Caco-2 (cell line): ENCODE measurements around the gene ADD3. TPM values are rescaled to one million over a fixed set of nuclear protein-coding genes. Genes with fewer than 3 reads are reported as not detected.

Experiments
- BruUV-seq: library from RNA; stranded (reverse); fragments of 400-500 nt; replicated peaks from 2 replicates; lab custom pipeline; 2021; lab: Mats Ljungman, UMichigan
- CTCF ChIA-PET: fragments of 300-600 bp; sonication (Branson Sonifier 250); formaldehyde crosslinking; loops from one replicate; lab custom pipeline; 2022; ENCODE audit warnings: antibody characterized with exemption; lab: Charles Lee
- POLR2A ChIA-PET: fragments of 300-600 bp; sonication (Branson Sonifier 250); formaldehyde crosslinking; loops from one replicate; lab custom pipeline; 2022; ENCODE audit warnings: antibody characterized with exemption; lab: Charles Lee
- DNase-seq, 2 experiments: peaks; one replicate each; pipeline versions ENCODE4 v3.0.0 to v3.0.0-alpha.2; 2020 to 2022
- H3K27me3 ChIP-seq: replicated peaks from 2 replicates; pipeline ENCODE4 v1.6.0; 2011; ENCODE audit warnings: low read length; ENCODE audit not compliant: control insufficient read depth, insufficient read depth
- H3K36me3 ChIP-seq: 2 replicates; pipeline ENCODE4 v1.5.1; 2011; ENCODE audit warnings: low read length; ENCODE audit not compliant: control insufficient read depth, insufficient read depth
- H3K4me1 ChIP-seq: fragments of 250-450 bp; sonication (Bioruptor Pico); 2 replicates; pipeline ENCODE4 v1.5.1; 2020; ENCODE audit warnings: mild to moderate bottlenecking
- H3K4me3 ChIP-seq: 2 replicates; pipeline ENCODE4 v1.5.1; 2011; ENCODE audit warnings: low read depth, mild to moderate bottlenecking, control low read depth, low read length
- H3K9me3 ChIP-seq: fragments of 250-450 bp; sonication (Bioruptor Pico); 2 replicates; pipeline ENCODE4 v1.5.1; 2020; ENCODE audit warnings: mild to moderate bottlenecking, moderate library complexity
- H3K27ac Mint-ChIP-seq: one replicate; pipeline ENCODE4 v1.8.0; 2022; ENCODE audit warnings: mixed read lengths; ENCODE audit not compliant: unreplicated experiment
- H3K27me3 Mint-ChIP-seq: one replicate; pipeline ENCODE4 v1.8.0; 2022; ENCODE audit warnings: mixed read lengths; ENCODE audit not compliant: insufficient read depth, unreplicated experiment
- H3K36me3 Mint-ChIP-seq: one replicate; pipeline ENCODE4 v1.8.0; 2022; ENCODE audit warnings: mild to moderate bottlenecking, mixed read lengths; ENCODE audit not compliant: insufficient read depth, unreplicated experiment
- H3K4me1 Mint-ChIP-seq: one replicate; pipeline ENCODE4 v1.8.0; 2022; ENCODE audit warnings: low read depth, mixed read lengths; ENCODE audit not compliant: unreplicated experiment
- H3K4me3 Mint-ChIP-seq: one replicate; pipeline ENCODE4 v1.8.0; 2022; ENCODE audit warnings: mild to moderate bottlenecking, moderate library complexity, mixed read lengths; ENCODE audit not compliant: unreplicated experiment
- H3K9me3 Mint-ChIP-seq: one replicate; pipeline ENCODE4 v1.8.0; 2022; ENCODE audit warnings: mixed read lengths; ENCODE audit not compliant: unreplicated experiment
- CTCF ChIP-seq, 2 experiments: fragments of 200-600 bp in 1 of 2; IDR thresholded peaks; 1 replicate in 1 of 2; 2 replicates in 1 of 2; pipeline versions ENCODE4 v1.5.1 to v1.8.0; 2011 to 2022; ENCODE audit warnings: antibody characterized with exemption in 1 of 2, control low read depth in 1 of 2, inconsistent platforms in 1 of 2, low read depth in 1 of 2, low read length in 1 of 2, mild to moderate bottlenecking in 1 of 2, moderate library complexity in 1 of 2; ENCODE audit not compliant: insufficient read depth in 1 of 2, severe bottlenecking in 1 of 2, unreplicated experiment in 1 of 2
- intact Hi-C: fragments of 100-400 bp; cut with micrococcal nuclease; formaldehyde crosslinking; loops from one replicate; pipeline ENCODE4 v1.10.0; 2022; ENCODE audit not compliant: unreplicated experiment
- total RNA-seq: library from RNA; stranded (reverse); gene quantifications from 2 replicates; pipeline ENCODE4 v1.2.3, GENCODE V29; 2022

The ADD3 gene
- total RNA-seq, 1 experiment from 2014 or later, result 264 TPM

GRCh38 chr10:109992485-109992884 lies 15.3 kb upstream of the ADD3 start:
- Histone ChIP-seq H3K4me3 (no peak overlapping the region), H3K36me3 (no peaks in the 10 kb centered on the region), H3K27me3 (no peaks in the 10 kb centered on the region), H3K4me1 (peaks cover 64% of the 10 kb centered on the region), H3K9me3 (peaks cover 13% of the 10 kb centered on the region)
- no peak for DNase-seq
- Mint-ChIP-seq H3K4me1 (peaks cover 51% of the 10 kb centered on the region), H3K27me3 (no peaks in the 10 kb centered on the region), H3K27ac (peak overlapping the region; percentile 71), H3K4me3 (peak overlapping the region; percentile 35), H3K36me3 (peaks cover 5% of the 10 kb centered on the region), H3K9me3 (peaks cover 20% of the 10 kb centered on the region)
- no TSS peak for BruUV-seq
- POLR2A ChIA-PET, result interaction anchor here (0.6 kb wide), 1 partner anchor 29 kb away, joined by 3 read pairs; no protein-coding TSS in a partner anchor
- intact Hi-C loops, result loop anchor here (10.0 kb wide), 1 partner anchor 1398 kb away; no protein-coding TSS in a partner anchor
- CTCF ChIA-PET, result interaction anchor here (0.8 to 1.4 kb wide), 3 partner anchors 76 to 170 kb away, joined by 3 to 4 read pairs (median 3); no protein-coding TSS in a partner anchor
- no peak for TF ChIP-seq CTCF (IDR thresholded peaks at IDR 0.05; ENCODE audit: insufficient read depth in 1 of 2, low read depth in 1 of 2, low read length in 1 of 2, severe bottlenecking in 1 of 2, unreplicated experiment in 1 of 2)

- H3K36me3 Mint-ChIP-seq, result no peaks in the 10 kb centered on the region
- Histone ChIP-seq H3K9me3 (peaks cover 4% of the 10 kb centered on the region), H3K36me3 (no peaks in the 10 kb centered on the region), H3K27me3 (no peaks in the 10 kb centered on the region), H3K4me3 (no peak overlapping the region), H3K4me1 (peaks cover 70% of the 10 kb centered on the region)
- ChIA-PET POLR2A (no interaction called here), CTCF (no interaction called here)
- DNase-seq, result peak; percentile 64 to 78
- H3K27ac Mint-ChIP-seq, result peak overlapping the region; percentile 71
- H3K27me3 Mint-ChIP-seq, result no peaks in the 10 kb centered on the region
- no peak for TF ChIP-seq CTCF (IDR thresholded peaks at IDR 0.05; ENCODE audit: insufficient read depth in 1 of 2, low read depth in 1 of 2, low read length in 1 of 2, severe bottlenecking in 1 of 2, unreplicated experiment in 1 of 2)
- H3K4me3 Mint-ChIP-seq, result peak overlapping the region; percentile 21
- H3K4me1 Mint-ChIP-seq, result peaks cover 51% of the 10 kb centered on the region
- H3K9me3 Mint-ChIP-seq, result peaks cover 8% of the 10 kb centered on the region
- intact Hi-C loops, result loop anchor here (2.0 to 10.0 kb wide), 2 partner anchors 15 to 1399 kb away; no protein-coding TSS in a partner anchor
- no TSS peak for BruUV-seq
Observed at GRCh38 chr10:109993551-109994330, 14.0 kb upstream of the ADD3 start.

GRCh38 chr10:109994711-109995577 lies 12.8 kb upstream of the ADD3 start:
- peak overlapping the region; percentile 56 for H3K4me3 Mint-ChIP-seq
- peaks cover 80% of the 10 kb centered on the region for H3K4me1 ChIP-seq

More at GRCh38 chr10:109994711-109995577, 12.8 kb upstream of the ADD3 start:
- H3K9me3 ChIP-seq, result peaks cover 4% of the 10 kb centered on the region
- Mint-ChIP-seq H3K36me3 (no peaks in the 10 kb centered on the region), H3K27ac (peak overlapping the region; percentile 78), H3K4me1 (peaks cover 54% of the 10 kb centered on the region), H3K9me3 (no peaks in the 10 kb centered on the region), H3K27me3 (no peaks in the 10 kb centered on the region)
- H3K27me3 ChIP-seq, result no peaks in the 10 kb centered on the region
- TF ChIP-seq CTCF (IDR thresholded peaks at IDR 0.05; ENCODE audit: insufficient read depth in 1 of 2, low read depth in 1 of 2, low read length in 1 of 2, severe bottlenecking in 1 of 2, unreplicated experiment in 1 of 2), result no peak
- BruUV-seq, result no TSS peak
- ChIA-PET POLR2A (no interaction called here), CTCF (no interaction called here)
- H3K36me3 ChIP-seq, result no peaks in the 10 kb centered on the region
- intact Hi-C loops, result loop anchor here (1.0 to 10.0 kb wide), 4 partner anchors 8 to 1400 kb away; no protein-coding TSS in a partner anchor
- H3K4me3 ChIP-seq, result no peak overlapping the region
- DNase-seq, result peak; percentile 59 to 68
